GM19397 (cell line): ENCODE measurements around the gene TCF4.

ENCODE experiments used
- ATAC-seq: cut with Tn5 transposase; IDR thresholded peaks from one replicate; pipeline ENCODE4 v1.9.1; 2021; ENCODE audit warnings: mild to moderate bottlenecking, moderate library complexity; ENCODE audit not compliant: unreplicated experiment

Gene TCF4

GRCh38 chr18:55506074-55506473 lies 81.9 kb downstream of the TCF4 start:
- no peak for ATAC-seq

- no peak for ATAC-seq
These were observed 83.2 kb downstream of the TCF4 start for GRCh38 chr18:55504808-55505207.

DNA sequence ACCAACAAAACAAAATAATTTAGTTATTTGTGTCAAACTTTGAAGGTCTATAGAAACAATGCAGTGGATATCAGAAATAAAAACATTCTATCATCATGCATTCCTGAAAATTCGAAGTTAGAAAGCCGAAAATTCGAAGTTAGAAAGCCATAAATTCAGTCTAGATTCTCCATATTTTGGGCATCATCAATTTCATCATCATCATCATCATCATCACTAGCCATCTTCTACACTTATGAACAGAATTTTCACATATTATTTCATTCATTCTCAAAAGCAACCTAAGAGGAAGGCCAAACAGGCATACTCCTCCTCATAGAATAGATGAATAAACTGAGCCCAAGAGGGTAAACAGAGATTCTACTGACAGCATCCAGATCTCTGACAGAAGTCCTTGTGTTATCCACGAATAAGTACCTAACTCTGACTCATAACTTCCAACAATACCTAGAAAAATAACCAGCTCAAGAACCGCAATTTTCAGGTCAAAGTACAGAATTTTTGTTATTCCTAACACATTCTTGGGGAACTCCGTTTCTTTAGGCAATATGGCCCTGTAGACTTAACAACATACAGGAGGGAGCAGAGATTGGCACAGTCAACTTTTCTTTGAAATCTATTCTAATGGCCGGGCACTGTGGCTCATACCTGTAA lies 84.7 kb downstream of the TCF4 start:
- no peak for ATAC-seq

GRCh38 chr18:55501982-55502710 lies 85.8 kb downstream of the TCF4 start:
- no peak for ATAC-seq

DNA sequence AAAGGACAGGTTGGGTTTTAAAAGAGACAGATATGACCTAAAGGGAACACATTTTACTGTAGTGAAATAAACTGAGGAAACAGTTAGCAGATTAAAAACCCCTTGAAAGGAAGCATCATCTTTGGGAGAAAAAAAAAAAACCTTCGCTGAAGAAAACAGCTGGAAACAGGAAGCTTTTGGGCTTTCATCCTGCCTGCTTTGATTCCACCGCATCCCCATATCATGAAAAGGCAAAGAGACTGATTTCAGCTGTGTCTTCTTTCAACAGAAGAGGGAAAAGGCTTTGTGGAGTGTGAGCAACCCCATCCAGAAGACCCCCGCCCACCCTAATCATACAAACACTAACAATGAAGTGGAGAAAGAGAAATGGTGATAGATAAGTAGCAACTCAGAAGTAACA lies 86.4 kb downstream of the TCF4 start:
- no peak for ATAC-seq

DNA sequence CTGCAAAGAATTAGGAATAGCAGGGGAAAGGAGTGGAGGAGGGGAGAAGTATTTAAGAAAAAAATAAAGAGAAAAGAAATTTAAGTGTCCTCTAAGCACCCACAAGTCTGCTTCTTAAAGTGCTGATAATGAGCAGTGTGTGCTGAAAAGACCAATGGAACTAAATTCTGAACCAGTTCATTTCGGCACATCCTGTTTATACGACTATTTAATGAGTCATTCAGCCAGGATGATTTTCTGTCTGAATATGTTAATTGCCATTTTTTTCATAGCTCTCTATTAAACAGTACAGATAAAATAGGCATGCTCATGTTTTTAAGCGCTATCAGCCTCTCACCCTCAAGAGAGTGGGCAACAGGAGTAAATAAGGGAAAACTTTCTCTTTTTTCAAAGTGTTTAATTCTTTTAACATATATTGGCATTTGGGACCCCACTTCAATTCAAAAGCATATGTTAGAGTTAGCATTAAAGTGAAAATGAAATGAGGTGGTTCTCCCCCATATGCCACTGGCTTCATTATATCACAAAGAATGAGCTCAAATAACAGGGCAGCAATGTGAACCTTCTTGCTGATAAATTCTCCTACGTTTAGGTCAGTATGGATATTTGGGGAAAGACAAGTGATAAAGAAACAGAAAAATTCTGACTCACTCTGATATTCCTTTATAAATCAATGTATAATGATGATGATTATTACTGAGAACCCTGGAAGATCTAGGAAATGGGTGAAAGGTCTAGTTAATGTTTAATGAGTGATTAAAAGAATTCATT lies 87.5 kb downstream of the TCF4 start:
- ATAC-seq = no peak

DNA sequence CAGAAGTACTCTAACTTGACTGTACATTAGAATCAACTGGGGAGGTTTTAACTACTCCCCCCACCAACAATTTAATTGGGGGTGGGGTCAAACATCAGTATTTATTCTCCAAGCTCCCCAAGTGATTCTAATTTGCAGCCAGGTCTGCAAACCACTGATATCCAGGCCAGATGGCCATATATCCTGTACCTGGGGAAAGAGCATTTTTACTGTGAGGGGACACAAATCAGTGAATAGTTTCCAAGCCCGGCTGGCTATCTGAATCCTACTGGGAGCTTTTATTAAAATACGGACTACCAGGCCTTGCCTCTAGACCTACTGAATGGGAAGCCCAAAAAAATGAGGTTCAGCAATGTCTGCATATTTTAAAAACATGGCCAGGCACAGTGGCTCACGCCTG lies 88.5 kb downstream of the TCF4 start:
- ATAC-seq = no peak

- ATAC-seq = no peak
These were observed 90.1 kb downstream of the TCF4 start for GRCh38 chr18:55497825-55498403.

DNA sequence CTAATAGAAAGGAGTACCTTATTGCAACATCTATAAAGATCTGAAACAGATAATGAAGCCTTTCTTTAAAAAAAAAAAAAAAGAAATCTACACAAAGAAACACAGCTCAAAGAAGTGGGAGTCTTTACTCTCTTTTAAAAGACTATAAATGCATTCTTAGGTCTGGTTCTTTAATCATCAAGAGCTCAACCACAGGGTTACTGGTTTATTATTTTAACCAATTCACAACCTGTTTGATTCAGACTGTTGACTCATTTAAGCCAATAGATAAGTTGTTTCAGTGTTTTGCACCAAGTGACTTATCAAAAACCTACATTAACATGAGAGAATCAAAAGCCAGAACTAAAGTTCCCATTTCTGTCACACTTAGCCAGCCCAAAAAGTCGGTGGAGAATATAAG lies 93.1 kb downstream of the TCF4 start:
- ATAC-seq = no peak

GRCh38 chr18:55494441-55494840 lies 93.6 kb downstream of the TCF4 start:
- ATAC-seq = no peak

DNA sequence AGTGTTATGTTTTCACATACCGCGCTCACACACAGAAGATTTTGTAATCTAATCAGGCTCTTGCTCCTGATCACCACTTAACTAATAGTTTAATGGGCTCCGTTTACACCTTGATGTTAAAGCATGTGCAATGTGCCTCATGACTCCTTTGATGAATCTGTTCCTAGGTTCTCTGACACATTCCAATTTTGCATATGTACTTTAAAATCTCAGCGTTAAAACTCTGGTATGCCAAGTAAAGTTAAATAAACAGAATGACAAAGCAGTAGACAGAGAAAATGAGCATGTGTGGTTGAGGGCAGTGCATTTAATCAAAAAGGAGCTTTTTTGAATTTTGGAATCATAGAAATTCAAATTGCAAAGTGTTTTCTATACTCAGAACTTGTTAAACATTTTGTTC lies 96.4 kb downstream of the TCF4 start:
- no peak for ATAC-seq

DNA sequence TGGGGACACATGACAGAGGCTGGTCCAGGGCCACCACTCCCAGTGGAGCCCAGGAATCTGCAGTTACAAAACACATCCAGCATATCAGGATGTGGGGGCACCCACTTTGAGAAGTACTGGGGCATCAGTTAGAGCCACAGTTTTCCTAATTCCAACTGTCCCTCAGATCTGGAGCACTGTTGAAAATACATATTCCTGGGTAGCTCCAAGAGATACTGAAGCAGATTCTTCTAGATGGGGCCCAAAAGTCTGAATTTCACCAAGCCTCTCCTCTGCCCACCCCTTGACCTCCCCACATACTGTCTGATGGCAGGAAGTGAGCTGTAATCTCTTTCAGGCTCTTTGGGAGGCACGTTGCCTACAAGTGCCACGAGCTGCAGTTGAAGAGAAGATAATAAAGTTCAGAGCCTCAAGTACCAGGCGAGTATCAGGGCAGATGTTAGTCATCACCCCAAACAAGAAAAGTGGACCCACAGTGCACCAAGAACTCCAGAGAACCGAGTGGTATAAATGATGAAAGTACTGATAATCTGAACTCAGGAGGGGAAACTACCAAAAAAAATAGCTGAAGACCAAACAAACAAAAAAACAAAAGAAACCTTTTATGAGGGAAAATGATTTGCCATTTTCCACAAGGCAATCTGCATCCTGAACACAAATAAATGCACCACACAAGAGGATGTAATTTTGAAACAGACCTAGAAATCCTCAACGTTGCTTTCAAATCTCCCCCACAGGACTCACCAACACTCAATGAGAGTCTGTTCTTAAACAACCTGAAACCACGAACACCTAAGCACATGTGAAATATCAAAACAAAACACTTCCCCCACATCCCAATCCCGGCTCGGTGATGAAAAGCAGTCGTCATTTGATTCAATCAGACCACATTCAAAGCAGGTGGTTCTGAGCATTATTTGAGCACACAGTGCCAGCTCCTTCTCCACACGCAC lies 98.7 kb downstream of the TCF4 start:
- ATAC-seq = no peak

DNA sequence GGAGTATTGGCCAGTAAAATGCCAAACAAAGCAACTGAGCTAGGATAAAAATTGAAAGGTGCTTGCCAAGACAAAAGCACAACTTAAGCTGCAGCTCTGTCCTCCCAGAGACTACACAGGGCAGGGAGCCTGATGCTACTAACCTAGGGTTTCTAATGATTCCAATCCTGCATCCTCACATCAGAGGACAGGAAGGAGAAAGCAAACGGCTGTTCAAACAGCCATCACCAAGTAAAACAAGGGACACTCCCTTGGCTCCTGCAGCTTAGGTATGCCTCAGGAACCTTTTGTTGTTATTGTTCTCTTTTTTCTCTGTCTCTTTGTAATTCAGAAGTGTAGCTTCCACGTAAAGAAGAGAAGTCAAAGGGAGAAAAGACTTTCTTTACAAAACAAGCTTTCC lies 99.5 kb downstream of the TCF4 start:
- no peak for ATAC-seq

- no peak for ATAC-seq
These were observed 100.0 kb downstream of the TCF4 start for GRCh38 chr18:55487997-55488396.

- ATAC-seq = no peak
These were observed 101.1 kb downstream of the TCF4 start for GRCh38 chr18:55486936-55487335.

GRCh38 chr18:55485666-55486065 lies 102.3 kb downstream of the TCF4 start:
- no peak for ATAC-seq

GRCh38 chr18:55484773-55485172 lies 103.2 kb downstream of the TCF4 start:
- ATAC-seq = no peak

DNA sequence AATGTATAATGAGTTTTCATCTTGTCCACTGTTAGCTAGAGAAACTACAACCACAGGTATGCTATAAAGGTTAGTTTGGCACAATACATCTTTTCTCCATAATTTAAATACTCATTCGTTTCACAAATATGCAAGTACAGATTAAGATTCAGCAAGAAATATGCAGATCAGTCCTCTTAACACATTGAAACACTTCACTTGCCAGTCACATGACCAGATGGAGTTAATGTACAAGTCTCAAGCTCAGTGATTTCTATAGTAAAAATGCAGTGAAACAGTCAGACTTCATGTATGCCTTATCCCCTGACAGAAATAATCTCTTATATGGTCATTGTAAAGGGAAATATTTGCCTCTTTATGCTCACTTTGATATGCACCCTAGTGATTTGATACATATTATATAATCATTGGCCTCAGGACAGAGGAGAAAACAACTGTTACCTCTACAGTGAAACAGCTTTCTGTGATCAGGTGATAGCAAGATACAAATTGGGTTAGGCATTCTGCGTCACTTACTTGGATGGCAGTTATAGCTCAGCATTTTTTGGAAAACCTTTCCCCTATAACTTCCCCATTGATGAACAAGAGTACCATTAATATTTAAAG lies 104.6 kb downstream of the TCF4 start:
- ATAC-seq = no peak

DNA sequence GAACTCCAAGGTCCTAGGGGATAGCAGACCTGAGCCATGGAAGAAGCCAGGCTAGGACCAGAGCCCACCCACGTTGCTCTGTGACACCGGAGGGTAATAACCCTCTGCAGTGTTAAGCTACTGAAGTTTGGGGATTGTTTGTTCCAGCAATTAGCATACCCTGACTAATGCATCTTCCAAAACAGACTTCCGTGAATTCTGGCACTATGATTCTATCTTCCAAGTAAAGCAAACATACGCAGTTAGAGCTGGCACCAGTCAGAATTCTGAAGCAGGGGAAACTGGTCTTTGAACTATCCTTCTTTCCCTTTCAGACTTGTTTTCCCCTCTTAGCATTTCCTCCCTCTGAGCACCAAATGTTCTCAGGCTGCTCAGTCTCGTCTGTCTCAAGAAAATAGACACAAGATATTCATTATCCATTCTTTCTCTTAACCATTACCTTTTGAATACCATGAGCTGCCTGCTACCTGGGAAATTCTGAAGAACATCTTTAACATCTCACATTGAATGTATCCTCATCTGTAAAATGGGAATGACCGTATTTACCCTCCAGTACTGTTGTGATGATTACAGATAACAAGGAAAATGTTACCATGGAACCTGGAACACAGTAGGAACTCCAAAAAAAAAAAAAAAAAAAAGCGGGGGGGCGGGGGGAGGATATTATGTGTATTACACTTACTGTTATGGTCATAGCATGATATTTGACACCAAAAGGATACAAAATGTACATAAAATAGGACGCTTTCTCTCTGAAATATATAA lies 108.2 kb downstream of the TCF4 start:
- ATAC-seq = no peak
